Raji (cell line): ENCODE measurements around the gene ACP4.
"Not testable (repeated sequence)": the region's sequence is repeated elsewhere in the genome, so short reads cannot be mapped to it uniquely, and the experiment has no call there.

Experiments
- POLR2A ChIP-seq: IDR thresholded peaks from 2 replicates; pipeline ENCODE4 v1.6.1; 2011; ENCODE audit warnings: low read depth, low read length, control low read depth; ENCODE audit not compliant: insufficient read depth

Gene ACP4, protein sequence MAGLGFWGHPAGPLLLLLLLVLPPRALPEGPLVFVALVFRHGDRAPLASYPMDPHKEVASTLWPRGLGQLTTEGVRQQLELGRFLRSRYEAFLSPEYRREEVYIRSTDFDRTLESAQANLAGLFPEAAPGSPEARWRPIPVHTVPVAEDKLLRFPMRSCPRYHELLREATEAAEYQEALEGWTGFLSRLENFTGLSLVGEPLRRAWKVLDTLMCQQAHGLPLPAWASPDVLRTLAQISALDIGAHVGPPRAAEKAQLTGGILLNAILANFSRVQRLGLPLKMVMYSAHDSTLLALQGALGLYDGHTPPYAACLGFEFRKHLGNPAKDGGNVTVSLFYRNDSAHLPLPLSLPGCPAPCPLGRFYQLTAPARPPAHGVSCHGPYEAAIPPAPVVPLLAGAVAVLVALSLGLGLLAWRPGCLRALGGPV

DNA sequence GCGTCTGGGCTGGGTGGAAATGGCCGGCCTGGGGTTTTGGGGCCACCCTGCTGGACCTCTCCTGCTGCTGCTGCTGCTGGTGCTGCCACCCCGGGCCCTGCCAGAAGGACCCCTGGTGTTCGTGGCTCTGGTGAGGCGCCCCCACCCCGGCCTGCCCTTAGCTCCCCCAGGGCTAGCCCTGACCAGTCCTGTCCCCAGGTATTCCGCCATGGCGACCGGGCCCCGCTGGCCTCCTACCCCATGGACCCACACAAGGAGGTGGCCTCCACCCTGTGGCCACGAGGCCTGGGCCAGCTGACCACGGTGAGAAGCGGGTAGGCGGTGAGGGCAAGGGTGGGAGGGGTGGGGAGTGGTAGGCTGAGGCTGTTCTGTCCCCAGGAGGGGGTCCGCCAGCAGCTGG, at the start of gene ACP4:
ACP4 (plus strand) TSS at position 20 of the 400 bp plus-strand sequence; CDS start at position 20, 0 bp downstream.
- no peak for TF ChIP-seq POLR2A

DNA sequence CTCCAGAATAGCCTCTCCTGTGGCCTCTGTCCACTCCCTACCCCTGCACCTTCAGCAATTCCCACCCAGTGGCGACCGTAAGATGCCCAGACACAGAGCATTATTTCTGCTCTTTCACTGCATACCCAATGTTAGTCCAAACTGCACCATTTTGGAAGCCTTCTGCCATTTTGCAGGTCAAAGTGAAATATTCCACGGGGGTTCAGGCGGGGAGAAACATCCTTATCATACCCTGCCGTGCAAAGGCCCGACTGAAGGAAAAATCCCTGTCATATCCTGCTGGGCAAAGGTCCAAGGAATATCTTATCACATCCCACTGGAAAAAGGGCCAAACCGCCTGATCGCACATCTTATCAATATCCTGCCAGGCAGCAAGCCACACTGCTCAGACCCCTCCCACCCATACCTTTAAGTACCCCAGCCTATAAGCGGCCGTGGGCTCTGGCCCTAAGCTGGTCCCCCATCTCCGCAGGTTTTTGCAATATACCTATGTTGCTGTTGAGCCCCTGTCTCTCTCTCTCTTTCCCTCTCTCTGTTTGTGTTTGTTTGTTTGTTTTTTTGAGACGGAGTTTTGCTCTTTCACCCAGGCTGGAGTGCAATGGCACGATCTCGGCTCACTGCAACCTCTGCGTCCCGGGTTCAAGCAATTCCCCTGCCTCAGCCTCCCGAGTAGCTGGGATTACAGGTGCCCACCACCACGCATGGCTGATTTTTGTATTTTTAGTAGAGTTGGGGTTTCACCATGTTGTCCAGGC, 48.9 kb upstream of the ACP4 start:
- TF ChIP-seq POLR2A: no peak

DNA sequence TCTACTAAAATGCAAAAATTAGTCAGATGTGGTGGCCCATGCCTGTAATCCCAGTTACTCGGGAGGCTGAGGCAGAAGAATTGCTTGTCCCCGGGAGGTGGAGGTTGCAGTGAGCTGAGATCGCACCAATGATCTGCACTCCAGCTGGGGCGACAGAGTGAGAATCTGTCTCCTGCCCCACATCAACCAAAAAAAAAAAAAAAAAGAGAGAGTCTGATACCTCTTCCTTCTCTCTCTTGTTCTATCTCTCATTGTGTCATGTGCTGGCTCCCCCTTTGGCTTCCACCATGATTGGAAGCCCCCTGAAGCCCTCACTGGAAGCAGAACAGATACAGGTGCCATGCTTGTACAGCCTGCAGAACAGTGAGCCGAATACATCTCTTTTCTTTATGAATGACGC, 46.7 kb upstream of the ACP4 start:
- no peak for TF ChIP-seq POLR2A

DNA sequence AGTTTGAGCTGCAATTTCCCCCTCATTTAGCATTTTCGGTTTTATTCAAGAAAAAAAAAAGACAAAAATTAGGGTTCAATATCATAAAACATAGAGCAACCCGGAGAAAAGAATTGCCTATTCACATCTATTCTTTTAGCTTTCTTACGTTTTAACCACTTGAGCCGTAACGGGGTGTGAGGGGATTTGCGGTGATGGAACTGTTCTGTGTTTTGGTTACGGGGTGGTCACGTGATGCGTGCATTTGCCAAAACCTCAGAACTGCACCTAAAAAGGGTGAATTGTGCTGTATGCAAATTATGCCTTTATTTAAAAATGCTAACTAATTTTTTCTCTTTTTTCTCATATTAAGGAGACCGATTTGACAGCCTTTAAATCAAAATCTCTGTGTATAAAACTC, 45.0 kb upstream of the ACP4 start:
- no peak for TF ChIP-seq POLR2A

DNA sequence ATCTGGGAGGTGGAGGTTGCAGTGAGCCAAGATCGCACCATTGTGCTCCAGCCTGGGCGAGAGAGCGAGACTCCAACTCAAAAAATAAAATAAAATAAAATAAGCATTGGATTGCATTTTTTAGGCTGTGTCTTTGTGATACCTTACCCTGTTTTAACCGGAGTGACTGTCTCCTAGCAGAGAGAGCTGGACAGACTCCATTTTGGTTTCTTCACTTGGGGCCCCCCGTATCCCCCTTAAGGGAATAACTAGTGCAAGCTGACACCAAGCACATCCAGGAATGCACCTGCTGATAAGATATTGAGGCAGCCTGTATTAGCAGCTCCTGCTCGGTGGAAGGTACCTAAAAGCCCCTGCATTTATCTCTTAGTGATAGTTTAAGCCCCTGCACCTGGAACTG, 40.7 kb upstream of the ACP4 start:
- TF ChIP-seq POLR2A: no peak

DNA sequence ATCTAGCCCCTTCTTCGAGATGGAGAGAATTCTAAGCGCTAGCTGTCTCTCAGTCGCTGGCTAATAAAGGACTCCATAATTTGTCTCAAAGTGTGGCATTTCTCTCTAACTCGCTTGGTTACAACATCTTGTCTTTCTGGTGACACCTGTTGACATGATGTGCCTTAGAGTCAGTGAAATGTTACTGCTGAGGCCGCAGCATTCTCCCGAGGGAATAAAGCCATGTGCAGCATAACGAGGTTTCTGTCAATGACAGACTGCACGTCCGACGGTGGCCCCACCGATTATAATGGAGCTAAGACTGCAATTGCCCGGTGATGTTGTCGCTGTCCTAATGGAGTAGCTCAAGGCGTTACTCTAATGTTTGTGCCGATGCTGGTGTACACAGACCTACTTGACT, 40.2 kb upstream of the ACP4 start:
- TF ChIP-seq POLR2A: no peak

DNA sequence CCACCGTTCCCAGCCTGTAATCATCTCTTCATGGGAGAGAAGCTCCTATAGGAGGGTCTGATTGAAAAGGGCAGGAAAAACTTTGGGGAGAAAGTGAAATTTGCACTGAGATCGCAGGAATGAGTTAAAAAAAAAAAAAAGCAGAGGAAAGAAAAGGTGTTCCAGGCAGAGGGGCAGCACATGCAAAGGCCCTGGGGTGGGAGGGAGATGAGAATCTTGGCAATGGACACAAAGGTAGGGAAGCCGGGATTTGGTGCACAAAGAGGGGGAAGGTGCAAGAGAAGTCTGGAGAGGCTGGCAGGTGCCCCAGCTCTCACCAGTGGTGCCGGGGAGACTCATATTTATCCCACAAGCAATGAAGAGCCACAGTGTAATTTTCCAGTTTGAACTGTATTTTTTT, 36.3 kb upstream of the ACP4 start:
- TF ChIP-seq POLR2A: no peak

DNA sequence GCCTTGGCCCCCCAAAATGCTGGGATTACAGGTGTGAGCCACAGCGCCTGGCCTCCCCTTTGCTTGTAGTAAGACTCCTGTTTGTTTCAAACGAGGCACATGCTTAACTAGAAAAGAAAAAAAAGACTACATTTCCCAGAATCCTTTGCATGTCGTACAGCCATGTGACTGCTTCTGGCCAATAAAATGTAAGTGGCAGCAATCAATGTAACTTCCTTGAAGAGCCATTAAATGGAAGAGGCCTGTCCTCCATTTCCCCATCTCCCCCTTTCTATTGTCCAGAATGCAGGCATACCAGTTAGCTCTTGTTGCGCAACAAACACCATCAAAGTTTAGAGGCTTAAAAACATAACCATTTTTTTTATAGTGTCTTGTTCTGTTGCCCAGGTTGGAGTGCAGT, 30.3 kb upstream of the ACP4 start:
- no peak for TF ChIP-seq POLR2A

DNA sequence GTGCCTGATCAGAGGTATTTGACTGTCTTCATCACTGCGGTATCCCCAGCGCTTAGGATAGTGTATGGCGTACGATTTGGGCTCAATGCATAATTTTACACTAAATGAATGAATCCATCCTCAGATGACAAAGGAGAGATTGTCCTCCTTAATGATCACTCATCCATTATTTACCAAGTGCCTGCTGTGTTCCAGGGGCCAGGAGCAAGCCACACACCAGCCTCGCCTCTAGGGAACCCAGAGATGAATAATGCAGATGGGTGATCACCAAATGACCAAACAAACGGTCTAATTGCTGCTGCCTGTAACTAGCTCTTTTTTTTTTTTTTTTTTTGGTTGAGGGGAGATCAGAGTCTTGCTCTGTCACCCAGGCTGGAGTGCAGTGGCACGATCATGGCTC, 25.8 kb upstream of the ACP4 start:
- no peak for TF ChIP-seq POLR2A

DNA sequence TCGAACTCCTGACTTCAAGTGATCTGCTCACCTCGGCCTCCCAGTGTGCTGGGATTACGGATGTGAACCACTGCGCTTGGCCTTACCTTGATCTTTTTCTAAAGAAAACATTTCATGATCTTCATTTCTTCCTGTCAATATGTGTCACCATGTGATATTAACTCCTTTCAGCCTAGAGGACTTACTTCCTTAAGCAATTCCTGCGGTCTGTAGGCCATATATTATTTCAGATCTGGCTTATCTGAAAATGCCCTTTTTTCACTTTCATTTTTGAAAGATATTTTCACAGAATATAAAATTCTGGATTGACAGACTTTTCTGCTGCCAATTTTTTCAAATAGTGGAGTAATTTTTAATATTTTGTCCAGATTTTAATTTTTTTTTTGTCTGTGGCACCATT, 21.9 kb upstream of the ACP4 start:
- no peak for TF ChIP-seq POLR2A

DNA sequence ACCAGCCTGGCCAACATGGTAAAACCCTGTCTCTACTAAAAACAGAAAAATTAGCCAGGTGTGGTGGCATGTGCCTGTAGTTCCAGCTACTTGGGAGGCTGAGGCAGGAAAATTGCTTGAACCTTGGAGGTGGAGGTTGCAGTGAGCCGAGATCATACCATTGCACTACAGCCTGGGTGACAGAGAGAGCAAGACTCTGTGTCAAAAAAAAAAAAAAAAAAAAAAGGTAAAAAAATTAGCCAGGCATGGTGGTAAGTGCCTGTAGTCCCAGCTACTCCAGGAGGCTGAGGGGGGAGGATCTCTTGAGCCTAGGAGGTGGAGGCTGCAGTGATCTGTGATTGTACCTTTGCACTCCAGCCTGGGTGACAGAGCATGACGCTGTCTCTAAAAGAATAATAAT, 20.1 kb upstream of the ACP4 start, which contains the start of gene GPR32:
GPR32 (plus strand) TSS at position 301 of the 400 bp plus-strand sequence. CDS start 137 bp downstream, outside the sequence.
- not testable (repeated sequence) for TF ChIP-seq POLR2A

DNA sequence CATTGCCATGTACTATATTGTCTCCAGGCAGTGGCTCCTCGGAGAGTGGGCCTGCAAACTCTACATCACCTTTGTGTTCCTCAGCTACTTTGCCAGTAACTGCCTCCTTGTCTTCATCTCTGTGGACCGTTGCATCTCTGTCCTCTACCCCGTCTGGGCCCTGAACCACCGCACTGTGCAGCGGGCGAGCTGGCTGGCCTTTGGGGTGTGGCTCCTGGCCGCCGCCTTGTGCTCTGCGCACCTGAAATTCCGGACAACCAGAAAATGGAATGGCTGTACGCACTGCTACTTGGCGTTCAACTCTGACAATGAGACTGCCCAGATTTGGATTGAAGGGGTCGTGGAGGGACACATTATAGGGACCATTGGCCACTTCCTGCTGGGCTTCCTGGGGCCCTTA, 19.3 kb upstream of the ACP4 start:
- no peak for TF ChIP-seq POLR2A

DNA sequence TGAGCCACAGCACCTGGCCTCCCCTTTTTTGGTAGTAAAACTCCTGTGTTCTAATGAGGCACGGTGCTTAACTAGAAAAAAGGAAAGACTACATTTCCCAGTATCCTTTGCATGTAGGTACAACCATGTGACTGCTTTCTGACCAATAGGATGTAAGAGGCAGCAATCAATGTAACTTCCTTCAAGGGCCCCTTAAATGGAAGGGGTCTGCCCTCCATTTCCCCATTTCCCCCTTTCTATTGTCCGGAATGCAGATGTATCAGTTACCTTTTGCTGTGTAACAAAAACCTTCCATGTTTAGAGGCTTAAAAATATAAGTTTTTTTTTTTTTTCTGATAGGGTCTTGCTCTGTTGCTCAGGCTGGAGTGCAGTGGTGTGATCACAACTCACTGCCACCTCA, 17.7 kb upstream of the ACP4 start:
- TF ChIP-seq POLR2A: no peak

DNA sequence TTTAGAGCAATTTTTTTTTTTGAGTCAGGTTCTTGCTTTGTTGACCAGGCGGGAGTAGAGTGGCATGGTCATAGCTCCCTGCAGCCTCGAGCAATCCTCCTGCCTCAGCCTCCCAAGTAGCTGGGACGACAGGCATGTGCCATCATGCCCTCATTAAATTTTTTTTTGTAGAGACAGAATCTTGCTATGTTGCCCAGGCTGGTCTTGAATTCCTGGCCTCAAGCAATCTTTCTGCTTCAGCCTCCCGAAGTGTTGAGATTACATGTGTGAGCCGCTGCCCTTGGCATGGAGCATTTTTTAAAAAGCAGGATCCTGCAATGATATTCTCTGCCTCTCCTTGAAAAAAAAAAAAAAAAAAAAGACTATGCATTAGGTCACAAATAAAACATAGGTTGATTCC, 14.1 kb upstream of the ACP4 start:
- no peak for TF ChIP-seq POLR2A

DNA sequence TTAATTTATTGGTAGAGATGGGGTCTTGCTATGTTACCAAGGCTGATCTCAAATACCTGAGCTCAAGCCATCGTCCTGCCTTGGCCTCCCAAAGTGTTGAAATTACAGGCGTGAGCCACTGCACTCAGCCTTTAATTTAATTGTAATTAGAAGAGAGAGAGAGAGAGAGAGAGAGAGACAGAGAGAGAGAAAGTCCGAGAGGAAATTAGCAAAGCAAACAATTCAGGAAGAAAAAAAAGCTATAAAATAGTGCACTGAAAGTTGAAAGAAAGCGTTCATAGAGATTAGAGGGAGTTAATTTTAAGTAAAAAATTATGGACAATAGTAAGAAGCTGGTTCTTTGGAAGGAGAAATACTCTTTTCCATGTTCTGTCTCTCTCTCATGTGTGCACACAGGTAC, 13.0 kb upstream of the ACP4 start:
- TF ChIP-seq POLR2A: no peak

DNA sequence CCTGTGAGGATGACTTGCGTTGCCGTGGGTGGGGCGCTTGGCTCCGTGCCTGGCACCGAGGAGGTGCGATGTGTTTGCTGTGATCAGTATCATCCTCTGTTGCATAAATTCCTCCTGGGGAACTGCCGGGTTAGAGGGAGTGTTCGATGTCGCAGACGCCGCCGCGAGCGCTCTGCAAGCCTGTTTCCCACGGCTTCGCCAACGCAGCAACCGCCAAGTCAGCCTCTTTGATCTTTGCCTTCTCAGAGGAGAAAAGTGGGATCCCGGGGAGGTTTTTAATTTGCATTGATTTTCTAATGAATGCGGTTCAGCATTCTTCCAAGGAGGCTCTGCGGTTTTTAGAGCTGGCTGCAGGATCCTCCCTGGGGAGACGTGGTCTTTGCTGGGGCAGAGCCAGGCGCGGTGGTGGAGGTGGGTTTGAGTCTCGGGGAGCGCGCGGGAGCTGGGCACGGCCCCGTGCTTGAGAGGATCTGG, 12.3 kb upstream of the ACP4 start:
- TF ChIP-seq POLR2A: no peak
